ENCODE results near the gene DDX50.
"Not testable (repeated sequence)": the region's sequence is repeated elsewhere in the genome, so short reads cannot be mapped to it uniquely, and the experiment has no call there.

GRCh38 chr10:68929157-68929556 is 28.0 kb downstream of the DDX50 start:
- TF ChIP-seq CTCF (IDR thresholded peaks at IDR 0.05; ENCODE audit: insufficient read depth, low read length, poor library complexity, severe bottlenecking); EZH2phosphoT487 (conservative IDR thresholded peaks at IDR 0.05; ENCODE audit: low read length): not testable (repeated sequence)
